Activated gamma-delta T cell treated with anti-CD3 and anti-CD28 coated beads, Interleukin-2, amount 50 U/mL, for 16 hours (primary cell): ENCODE results near the gene XPO1.

Experiments
- DNase-seq: peaks from one replicate; pipeline ENCODE4 v3.0.0-alpha.2; 2020; ENCODE audit warnings: low read depth

Gene XPO1

DNA sequence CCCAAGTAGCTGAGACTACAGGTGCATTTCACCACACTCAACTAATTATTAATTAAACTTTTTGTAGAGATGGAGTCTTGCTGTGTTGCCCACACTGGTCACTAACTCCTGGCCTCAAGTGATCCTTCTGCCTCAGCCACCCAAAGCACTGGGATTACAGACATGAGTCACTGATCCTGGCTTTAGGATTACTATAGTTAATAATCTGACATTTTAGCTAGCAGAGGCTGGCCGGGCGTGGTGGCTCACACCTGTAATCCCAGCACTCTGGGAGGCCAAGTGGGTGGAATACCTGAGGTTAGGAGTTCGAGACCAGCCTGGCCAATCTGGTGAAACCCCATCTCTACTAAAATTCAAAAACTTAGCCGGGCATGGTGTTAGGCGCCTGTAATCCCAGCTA lies 106.8 kb downstream of the XPO1 start:
- DNase-seq = no peak
